DMS153 treated with DMSO at 0.1 percent for 48 hours (cell line): ENCODE results near the gene CHD6.

Source experiments
- DNase-seq: peaks from one replicate; lab custom pipeline; 2025; ENCODE audit not compliant: unreplicated experiment; lab: John Stamatoyannopoulos, UW

Gene CHD6

GRCh38 chr20:41356951-41357350 is 261.2 kb downstream of the CHD6 start:
- no peak for DNase-seq

- no peak for DNase-seq
Observed at GRCh38 chr20:41355598-41356203, 262.5 kb downstream of the CHD6 start.

GRCh38 chr20:41355192-41355591 is 263.0 kb downstream of the CHD6 start:
- no peak for DNase-seq

GRCh38 chr20:41353530-41353929 is 264.6 kb downstream of the CHD6 start:
- DNase-seq: no peak

- no peak for DNase-seq
Observed at GRCh38 chr20:41352666-41353065, 265.5 kb downstream of the CHD6 start.

- no peak for DNase-seq
Observed at GRCh38 chr20:41352106-41352505, 266.1 kb downstream of the CHD6 start.
